Liver (tissue), 9 donors: ENCODE measurements around the gene PKP4. TPM values are rescaled to one million over a fixed set of nuclear protein-coding genes. Genes with fewer than 3 reads are reported as not detected.

Experiments
- DNase-seq: peaks from one replicate; pipeline ENCODE4 v3.0.0-alpha.2; 2017; ENCODE audit warnings: low spot score
- H3K27ac ChIP-seq, 2 donors: one replicate each; pipeline ENCODE4 v1.7.0; 2013; ENCODE audit warnings: inconsistent platforms in 2 of 2, low read length in 2 of 2, control low read depth in 1 of 2, low read depth in 1 of 2, mild to moderate bottlenecking in 1 of 2
- H3K27me3 ChIP-seq, 4 donors: one replicate each; pipeline versions ENCODE4 v1.6.1 to v1.7.0; 2013; ENCODE audit warnings: low read length in 3 of 4, inconsistent platforms in 1 of 4, mild to moderate bottlenecking in 1 of 4, moderate library complexity in 1 of 4; ENCODE audit not compliant: control insufficient read depth in 4 of 4, insufficient read depth in 4 of 4
- H3K36me3 ChIP-seq, 4 donors: one replicate each; pipeline versions ENCODE4 v1.6.1 to v1.7.0; 2013; ENCODE audit warnings: low read length in 3 of 4, mild to moderate bottlenecking in 3 of 4, low read depth in 1 of 4, moderate library complexity in 1 of 4; ENCODE audit not compliant: control insufficient read depth in 4 of 4, insufficient read depth in 3 of 4
- H3K4me1 ChIP-seq, 4 donors: one replicate each; pipeline versions ENCODE4 v1.6.1 to v1.7.0; 2013; ENCODE audit warnings: low read length in 3 of 4, mild to moderate bottlenecking in 3 of 4, moderate library complexity in 1 of 4; ENCODE audit not compliant: control insufficient read depth in 4 of 4, insufficient read depth in 4 of 4
- H3K4me3 ChIP-seq, 3 donors: one replicate each; pipeline versions ENCODE4 v1.6.1 to v1.7.0; 2013; ENCODE audit warnings: low read length in 3 of 3, control low read depth in 1 of 3, low read depth in 1 of 3, mild to moderate bottlenecking in 1 of 3
- H3K9ac ChIP-seq, 2 donors: one replicate each; pipeline ENCODE4 v1.7.0; 2013; ENCODE audit warnings: low read length in 2 of 2, mild to moderate bottlenecking in 2 of 2, moderate library complexity in 2 of 2, control low read depth in 1 of 2, low read depth in 1 of 2
- H3K9me3 ChIP-seq, 4 donors: one replicate each; pipeline versions ENCODE4 v1.6.1 to v1.7.0; 2013; ENCODE audit warnings: low read length in 3 of 4; ENCODE audit not compliant: control insufficient read depth in 4 of 4
- FOXA1 ChIP-seq: IDR thresholded peaks from 2 replicates; pipeline ENCODE4 v1.6.1; 2016; ENCODE audit warnings: antibody characterized with exemption
- HNF4A ChIP-seq, 2 donors: conservative IDR thresholded peaks; 2 replicates each; pipeline ENCODE4 v1.6.1; 2016; ENCODE audit warnings: antibody characterized with exemption in 2 of 2, mild to moderate bottlenecking in 2 of 2
- HNF4G ChIP-seq: IDR thresholded peaks from 2 replicates; pipeline ENCODE4 v1.6.1; 2016; ENCODE audit warnings: antibody characterized with exemption
- JUND ChIP-seq, 2 donors: IDR thresholded peaks; 2 replicates each; pipeline ENCODE4 v1.6.1; 2016; ENCODE audit warnings: antibody characterized with exemption in 2 of 2
- NR2F2 ChIP-seq: IDR thresholded peaks from 2 replicates; pipeline ENCODE4 v1.6.1; 2016; ENCODE audit warnings: antibody characterized with exemption
- RAD21 ChIP-seq, 2 donors: IDR thresholded peaks; 2 replicates each; pipeline ENCODE4 v1.6.1; 2016; ENCODE audit warnings: antibody characterized with exemption in 2 of 2, mild to moderate bottlenecking in 2 of 2
- SP1 ChIP-seq: IDR thresholded peaks from 2 replicates; pipeline ENCODE4 v1.6.1; 2018; ENCODE audit warnings: antibody characterized with exemption, mild to moderate bottlenecking
- TAF1 ChIP-seq: conservative IDR thresholded peaks from 2 replicates; pipeline ENCODE4 v1.6.1; 2016; ENCODE audit warnings: antibody characterized with exemption, mild to moderate bottlenecking
- YY1 ChIP-seq: IDR thresholded peaks from 2 replicates; pipeline ENCODE4 v1.6.1; 2016; ENCODE audit warnings: antibody characterized with exemption, mild to moderate bottlenecking
- WGBS: extraction: QIAGEN DNeasy Blood & Tissue Kit; methylation state at CpG from one replicate; pipeline ENCODE4 v1.1.7; 2013; 5-methylcytosine and 5-hydroxymethylcytosine counted together
- polyA plus RNA-seq, 2 donors: library from polyadenylated mRNA; stranded (reverse) in 1 of 2; unstranded in 1 of 2; fragments of 200-250 nt in 1 of 2; fragments of >200 nt in 1 of 2; fragmentation: Nextera tagmentation in 1 of 2; extraction: Ambion mirVana in 1 of 2; gene quantifications; one replicate each; pipeline versions ENCODE4 v1.2.1 to v1.2.3, GENCODE V29; 2013 to 2015
- total RNA-seq, 2 donors: library from RNA; depleted of rRNA; stranded (reverse); fragments of >200 nt; gene quantifications; one replicate each; pipeline ENCODE4 v1.2.3, GENCODE V29; 2014
- TF ChIP-seq, protein P1 (sequence below): IDR thresholded peaks from 2 replicates; pipeline ENCODE4 v1.6.1; 2016; ENCODE audit warnings: antibody characterized with exemption
- TF ChIP-seq, protein P2 (sequence below): fragments of 150-350 bp; IDR thresholded peaks from 2 replicates; pipeline ENCODE4 v1.5.1; 2017; ENCODE audit warnings: improper control_type of control experiment, low read depth, low read length; ENCODE audit not compliant: missing input control
- TF ChIP-seq, protein P3 (sequence below): IDR thresholded peaks from 2 replicates; pipeline ENCODE4 v1.6.1; 2016; ENCODE audit warnings: antibody characterized with exemption, mild to moderate bottlenecking
- donor health status: healthy.
- donor health status: healthy.
- donor health status: healthy.
- donor health status: healthy.
- donor health status: healthy.

Gene PKP4
- total and polyA plus RNA-seq, 4 donors: 7.7 to 33.8 (median 19.0) TPM

DNA sequence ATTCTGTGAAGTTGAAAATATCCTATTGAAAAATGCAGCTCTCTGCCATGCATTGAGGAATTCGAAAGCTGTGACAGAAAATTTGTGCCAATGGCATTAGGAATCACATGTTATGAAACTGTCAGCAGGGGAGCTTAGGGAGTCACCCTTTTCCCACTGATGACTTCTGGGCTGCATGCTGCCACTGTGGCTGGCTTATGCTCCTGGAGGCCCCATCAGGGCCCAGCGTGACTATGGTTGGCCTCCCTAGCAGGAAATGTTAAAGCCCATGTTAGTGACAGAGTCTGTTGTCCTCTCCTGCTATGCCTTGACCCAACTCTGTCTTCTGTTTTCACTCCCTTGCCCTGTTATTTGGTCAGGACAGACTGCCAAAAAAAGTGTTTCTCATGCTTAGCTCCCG is 198.9 kb downstream of the PKP4 start:
- Histone ChIP-seq H3K27ac (no peak overlapping the region), H3K4me1 (no peaks in the 10 kb centered on the region), H3K9ac (no peak overlapping the region), H3K4me3 (no peak overlapping the region), H3K27me3 (no peaks in the 10 kb centered on the region), H3K36me3 (peaks cover 4 to 11% (median 6%) of the 10 kb centered on the region in 4 donors), H3K9me3 (no peaks in the 10 kb centered on the region)
- WGBS: 60% methylated on average over 3 of the region's 3 CpGs
- TF ChIP-seq HNF4G (no peak), TAF1 (no peak), FOXA1 (no peak), SP1 (no peak), RAD21 (IDR thresholded peaks at IDR 0.05) (no peak)
- DNase-seq: no peak

DNA sequence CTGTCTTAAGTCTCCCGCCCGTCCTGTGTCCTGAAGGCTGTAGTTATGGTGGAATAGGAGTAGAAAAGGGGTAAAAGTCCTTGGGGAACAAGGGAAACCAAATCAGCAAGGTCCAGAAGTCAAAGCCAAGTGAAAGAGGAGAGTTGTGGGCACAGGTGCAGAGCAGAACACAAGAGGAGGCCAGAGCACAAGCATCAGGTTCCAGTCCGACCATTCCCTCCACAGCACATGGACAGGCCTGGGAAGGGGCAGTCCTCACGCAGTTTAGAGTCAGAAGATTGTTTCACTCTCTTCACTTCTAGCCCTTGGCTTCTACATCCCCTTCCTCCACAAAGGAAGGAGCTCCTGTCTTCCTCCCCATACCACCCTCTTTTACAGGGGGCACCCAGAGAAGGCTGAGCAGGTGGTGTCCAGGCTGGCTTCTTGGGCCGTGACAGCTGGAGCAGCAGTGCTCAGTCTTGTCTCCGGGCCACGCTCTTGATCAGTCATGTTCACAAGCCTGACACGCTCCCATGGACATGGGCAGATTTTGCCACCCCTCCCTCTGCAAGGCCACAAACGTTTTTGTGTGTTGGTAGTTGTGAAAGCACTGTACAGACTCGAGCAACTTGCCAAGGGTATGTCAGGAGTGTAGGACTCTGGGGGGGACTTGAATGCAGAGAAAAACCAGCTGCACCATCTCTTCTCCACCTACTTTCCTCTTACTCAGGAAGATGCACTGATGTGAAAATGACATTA is 199.9 kb downstream of the PKP4 start:
- WGBS: 90% methylated on average over 10 of the region's 10 CpGs
- Histone ChIP-seq H3K9ac (no peak overlapping the region), H3K36me3 (peaks cover 3 to 14% (median 8%) of the 10 kb centered on the region in 4 donors), H3K4me3 (no peak overlapping the region), H3K9me3 (no peaks in the 10 kb centered on the region), H3K4me1 (no peaks in the 10 kb centered on the region), H3K27me3 (no peaks in the 10 kb centered on the region), H3K27ac (no peak overlapping the region)
- no peak for TF ChIP-seq HNF4A (conservative IDR thresholded peaks at IDR 0.05)
- TF ChIP-seq JUND (IDR thresholded peaks at IDR 0.05): no peak
- TF ChIP-seq HNF4G: no peak
- TF ChIP-seq SP1: no peak
- DNase-seq: no peak

DNA sequence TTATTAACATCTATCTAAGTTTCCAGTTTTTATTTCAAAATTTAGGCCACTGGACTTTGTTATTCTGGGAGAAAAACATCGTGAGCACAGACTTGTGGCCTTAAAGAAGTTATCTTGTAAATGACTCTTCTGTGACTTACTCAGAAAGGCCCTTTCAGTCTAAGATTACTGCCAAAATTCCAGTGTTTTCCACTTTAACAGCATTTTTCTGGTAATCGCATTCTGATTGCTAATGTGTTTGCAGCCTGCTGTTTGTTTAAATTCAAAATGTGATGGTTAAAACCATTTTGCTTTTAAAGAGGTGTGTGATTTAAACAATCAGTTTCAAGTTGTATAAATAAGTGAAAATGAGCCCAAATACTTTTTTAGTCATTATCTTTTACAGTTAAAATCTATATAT is 201.6 kb downstream of the PKP4 start:
- Histone ChIP-seq H3K36me3 (peaks cover 5 to 27% (median 14%) of the 10 kb centered on the region in 4 donors), H3K9ac (no peak overlapping the region), H3K4me1 (no peaks in the 10 kb centered on the region), H3K9me3 (no peaks in the 10 kb centered on the region), H3K27me3 (no peaks in the 10 kb centered on the region), H3K4me3 (no peak overlapping the region), H3K27ac (no peak overlapping the region)
- TF ChIP-seq NR2F2 (peak; percentile 23), YY1 (no peak)
- TF ChIP-seq, protein P1, sequence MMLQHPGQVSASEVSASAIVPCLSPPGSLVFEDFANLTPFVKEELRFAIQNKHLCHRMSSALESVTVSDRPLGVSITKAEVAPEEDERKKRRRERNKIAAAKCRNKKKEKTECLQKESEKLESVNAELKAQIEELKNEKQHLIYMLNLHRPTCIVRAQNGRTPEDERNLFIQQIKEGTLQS: no peak
- TF ChIP-seq, protein P2, sequence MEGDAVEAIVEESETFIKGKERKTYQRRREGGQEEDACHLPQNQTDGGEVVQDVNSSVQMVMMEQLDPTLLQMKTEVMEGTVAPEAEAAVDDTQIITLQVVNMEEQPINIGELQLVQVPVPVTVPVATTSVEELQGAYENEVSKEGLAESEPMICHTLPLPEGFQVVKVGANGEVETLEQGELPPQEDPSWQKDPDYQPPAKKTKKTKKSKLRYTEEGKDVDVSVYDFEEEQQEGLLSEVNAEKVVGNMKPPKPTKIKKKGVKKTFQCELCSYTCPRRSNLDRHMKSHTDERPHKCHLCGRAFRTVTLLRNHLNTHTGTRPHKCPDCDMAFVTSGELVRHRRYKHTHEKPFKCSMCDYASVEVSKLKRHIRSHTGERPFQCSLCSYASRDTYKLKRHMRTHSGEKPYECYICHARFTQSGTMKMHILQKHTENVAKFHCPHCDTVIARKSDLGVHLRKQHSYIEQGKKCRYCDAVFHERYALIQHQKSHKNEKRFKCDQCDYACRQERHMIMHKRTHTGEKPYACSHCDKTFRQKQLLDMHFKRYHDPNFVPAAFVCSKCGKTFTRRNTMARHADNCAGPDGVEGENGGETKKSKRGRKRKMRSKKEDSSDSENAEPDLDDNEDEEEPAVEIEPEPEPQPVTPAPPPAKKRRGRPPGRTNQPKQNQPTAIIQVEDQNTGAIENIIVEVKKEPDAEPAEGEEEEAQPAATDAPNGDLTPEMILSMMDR: no peak
- TF ChIP-seq, protein P3, sequence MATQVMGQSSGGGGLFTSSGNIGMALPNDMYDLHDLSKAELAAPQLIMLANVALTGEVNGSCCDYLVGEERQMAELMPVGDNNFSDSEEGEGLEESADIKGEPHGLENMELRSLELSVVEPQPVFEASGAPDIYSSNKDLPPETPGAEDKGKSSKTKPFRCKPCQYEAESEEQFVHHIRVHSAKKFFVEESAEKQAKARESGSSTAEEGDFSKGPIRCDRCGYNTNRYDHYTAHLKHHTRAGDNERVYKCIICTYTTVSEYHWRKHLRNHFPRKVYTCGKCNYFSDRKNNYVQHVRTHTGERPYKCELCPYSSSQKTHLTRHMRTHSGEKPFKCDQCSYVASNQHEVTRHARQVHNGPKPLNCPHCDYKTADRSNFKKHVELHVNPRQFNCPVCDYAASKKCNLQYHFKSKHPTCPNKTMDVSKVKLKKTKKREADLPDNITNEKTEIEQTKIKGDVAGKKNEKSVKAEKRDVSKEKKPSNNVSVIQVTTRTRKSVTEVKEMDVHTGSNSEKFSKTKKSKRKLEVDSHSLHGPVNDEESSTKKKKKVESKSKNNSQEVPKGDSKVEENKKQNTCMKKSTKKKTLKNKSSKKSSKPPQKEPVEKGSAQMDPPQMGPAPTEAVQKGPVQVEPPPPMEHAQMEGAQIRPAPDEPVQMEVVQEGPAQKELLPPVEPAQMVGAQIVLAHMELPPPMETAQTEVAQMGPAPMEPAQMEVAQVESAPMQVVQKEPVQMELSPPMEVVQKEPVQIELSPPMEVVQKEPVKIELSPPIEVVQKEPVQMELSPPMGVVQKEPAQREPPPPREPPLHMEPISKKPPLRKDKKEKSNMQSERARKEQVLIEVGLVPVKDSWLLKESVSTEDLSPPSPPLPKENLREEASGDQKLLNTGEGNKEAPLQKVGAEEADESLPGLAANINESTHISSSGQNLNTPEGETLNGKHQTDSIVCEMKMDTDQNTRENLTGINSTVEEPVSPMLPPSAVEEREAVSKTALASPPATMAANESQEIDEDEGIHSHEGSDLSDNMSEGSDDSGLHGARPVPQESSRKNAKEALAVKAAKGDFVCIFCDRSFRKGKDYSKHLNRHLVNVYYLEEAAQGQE: no peak
- DNase-seq: no peak
- WGBS: 88% methylated on average over 2 of the region's 2 CpGs
